SK-N-SH (cell line): ENCODE results near the gene ARL5B.

Source experiments
- CTCF ChIP-seq: fragments of 200-600 bp; sonication (generic); IDR thresholded peaks from 2 replicates; pipeline ENCODE4 v1.6.1; 2017; ENCODE audit warnings: antibody characterized with exemption, mild to moderate bottlenecking, moderate library complexity
- EP300 ChIP-seq, 2 experiments: IDR thresholded peaks; 2 replicates each; pipeline versions ENCODE4 v1.4.0 to v1.6.1; 2012; ENCODE audit warnings: borderline replicate concordance in 1 of 2, low read depth in 1 of 2, low read length in 1 of 2
- FOXM1 ChIP-seq: IDR thresholded peaks from 2 replicates; pipeline ENCODE4 v1.4.0; 2012; ENCODE audit warnings: low read depth, mild to moderate bottlenecking
- GATA2 ChIP-seq: sonication (generic); formaldehyde crosslinking; IDR thresholded peaks from 2 replicates; pipeline ENCODE4 v1.5.0; 2020; ENCODE audit warnings: mild to moderate bottlenecking, missing genetic modification reagents
- MEF2A ChIP-seq: IDR thresholded peaks from 2 replicates; pipeline ENCODE4 v1.4.0; 2012; ENCODE audit warnings: low read depth, borderline replicate concordance
- MXI1 ChIP-seq: IDR thresholded peaks from 2 replicates; pipeline ENCODE4 v1.6.1; 2012; ENCODE audit warnings: mild to moderate bottlenecking, low read depth, low read length, improper control_type of control experiment
- NRF1 ChIP-seq: IDR thresholded peaks from 2 replicates; pipeline ENCODE4 v1.6.1; 2012; ENCODE audit warnings: low read depth, mild to moderate bottlenecking, low read length
- POLR2AphosphoS5 ChIP-seq: IDR thresholded peaks from 2 replicates; pipeline ENCODE4 v1.6.1; 2012; ENCODE audit warnings: low read depth, low read length
- RAD21 ChIP-seq: IDR thresholded peaks from 2 replicates; pipeline ENCODE4 v1.6.1; 2012; ENCODE audit warnings: mild to moderate bottlenecking, low read length
- RFX5 ChIP-seq: IDR thresholded peaks from 2 replicates; pipeline ENCODE4 v1.6.1; 2012; ENCODE audit warnings: mild to moderate bottlenecking, improper control_type of control experiment, low read length
- SIN3A ChIP-seq: IDR thresholded peaks from 2 replicates; pipeline ENCODE4 v1.6.1; 2012; ENCODE audit warnings: low read depth, mild to moderate bottlenecking, low read length, moderate library complexity, borderline replicate concordance
- TAF1 ChIP-seq: IDR thresholded peaks from 2 replicates; pipeline ENCODE4 v1.6.1; 2012; ENCODE audit warnings: low read depth, mild to moderate bottlenecking, low read length, moderate library complexity, borderline replicate concordance
- USF1 ChIP-seq: IDR thresholded peaks from 2 replicates; pipeline ENCODE4 v1.4.0; 2012; ENCODE audit warnings: low read depth, borderline replicate concordance
- USF2 ChIP-seq: fragments of 150-350 bp; IDR thresholded peaks from 2 replicates; pipeline ENCODE4 v1.6.1; 2017; ENCODE audit warnings: antibody characterized with exemption, low read length, low read depth, borderline replicate concordance

- TF ChIP-seq CTCF (no peak), NRF1 (no peak), USF2 (no peak), FOXM1 (no peak), EP300 (IDR thresholded peaks at IDR 0.05; ENCODE audit: borderline replicate concordance in 1 of 2, low read depth in 1 of 2, low read length in 1 of 2) (no peak), MEF2A (no peak), MXI1 (no peak), SIN3A (no peak), RFX5 (no peak), GATA2 (CRISPR knock-in tag) (no peak), TAF1 (no peak), USF1 (no peak), RAD21 (no peak), POLR2AphosphoS5 (no peak)
Measured at GRCh38 chr10:18625886-18626285, 33.3 kb upstream of the ARL5B start.
